Astrocyte (in vitro differentiated cells and primary cell): ENCODE results near the gene LRRC4C. TPM values are rescaled to one million over a fixed set of nuclear protein-coding genes. Genes with fewer than 3 reads are reported as not detected.

Experiments
- DNase-seq: peaks from one replicate; pipeline ENCODE4 v3.0.0-alpha.2; 2010; ENCODE audit warnings: low read depth
- FAIRE-seq: peaks from 2 replicates; lab custom pipeline; 2011; peaks lifted over from hg19 to GRCh38; lab: Jason Lieb, UNC
- H2AFZ ChIP-seq: 2 replicates; pipeline ENCODE4 v1.6.0; 2012; ENCODE audit warnings: low read depth, low read length, inconsistent platforms
- H3K27ac ChIP-seq: 2 replicates; pipeline ENCODE4 v1.5.1; 2011; ENCODE audit warnings: low read depth, low read length, inconsistent platforms
- H3K27me3 ChIP-seq: 2 replicates; pipeline ENCODE4 v1.6.0; 2011; ENCODE audit warnings: low read length, inconsistent platforms; ENCODE audit not compliant: insufficient read depth
- H3K36me3 ChIP-seq: 2 replicates; pipeline ENCODE4 v1.5.1; 2011; ENCODE audit warnings: low read length, inconsistent platforms; ENCODE audit not compliant: insufficient read depth
- H3K4me1 ChIP-seq: 2 replicates; pipeline ENCODE4 v1.5.1; 2011; ENCODE audit warnings: low read length, inconsistent platforms; ENCODE audit not compliant: insufficient read depth
- H3K4me2 ChIP-seq: 2 replicates; pipeline ENCODE4 v1.6.0; 2012; ENCODE audit warnings: low read length, inconsistent platforms
- H3K4me3 ChIP-seq: 2 replicates; pipeline ENCODE4 v1.5.1; 2011; ENCODE audit warnings: low read depth, mild to moderate bottlenecking, low read length, inconsistent platforms; ENCODE audit not compliant: insufficient read depth
- H3K79me2 ChIP-seq: 2 replicates; pipeline ENCODE4 v1.6.0; 2012; ENCODE audit warnings: mild to moderate bottlenecking, low read length, inconsistent platforms; ENCODE audit not compliant: insufficient read depth
- H3K9ac ChIP-seq: 2 replicates; pipeline ENCODE4 v1.6.0; 2012; ENCODE audit warnings: mild to moderate bottlenecking, low read length, inconsistent platforms
- H3K9me3 ChIP-seq: 2 replicates; pipeline ENCODE4 v1.5.1; 2012; ENCODE audit warnings: low read depth, mild to moderate bottlenecking, low read length, inconsistent platforms; ENCODE audit not compliant: insufficient read depth
- H4K20me1 ChIP-seq: 2 replicates; pipeline ENCODE4 v1.6.0; 2012; ENCODE audit warnings: low read length, inconsistent platforms; ENCODE audit not compliant: insufficient read depth
- H3K27ac Mint-ChIP-seq: one replicate; pipeline ENCODE4 v1.8.0; 2021; ENCODE audit warnings: mild to moderate bottlenecking, mixed read lengths; ENCODE audit not compliant: unreplicated experiment
- H3K27me3 Mint-ChIP-seq: one replicate; pipeline ENCODE4 v1.8.0; 2021; ENCODE audit warnings: low read depth, mixed read lengths; ENCODE audit not compliant: unreplicated experiment
- H3K36me3 Mint-ChIP-seq: one replicate; pipeline ENCODE4 v1.8.0; 2021; ENCODE audit warnings: low read depth, mixed read lengths; ENCODE audit not compliant: unreplicated experiment
- H3K4me1 Mint-ChIP-seq: one replicate; pipeline ENCODE4 v1.8.0; 2021; ENCODE audit warnings: low read depth, mixed read lengths; ENCODE audit not compliant: unreplicated experiment
- H3K4me3 Mint-ChIP-seq: one replicate; pipeline ENCODE4 v1.8.0; 2021; ENCODE audit warnings: mild to moderate bottlenecking, moderate library complexity, mixed read lengths; ENCODE audit not compliant: unreplicated experiment
- H3K9me3 Mint-ChIP-seq: one replicate; pipeline ENCODE4 v1.8.0; 2021; ENCODE audit warnings: mild to moderate bottlenecking, mixed read lengths; ENCODE audit not compliant: unreplicated experiment
- EZH2 ChIP-seq: IDR thresholded peaks from 2 replicates; pipeline ENCODE4 v1.6.1; 2012; ENCODE audit warnings: mild to moderate bottlenecking, low read length, inconsistent platforms; ENCODE audit not compliant: insufficient read depth
- total RNA-seq: library from RNA; stranded (reverse); gene quantifications from 2 replicates; pipeline ENCODE4 v1.2.1, GENCODE V29; 2021
- TF ChIP-seq, protein P1 (sequence below): IDR thresholded peaks from 2 replicates; pipeline ENCODE4 v1.5.1; 2011; ENCODE audit warnings: low read depth, mild to moderate bottlenecking, inconsistent platforms, low read length, moderate library complexity; ENCODE audit not compliant: insufficient read depth

Gene LRRC4C
- total RNA-seq, 1 donor from 2014 or later: 9.0 TPM

DNA sequence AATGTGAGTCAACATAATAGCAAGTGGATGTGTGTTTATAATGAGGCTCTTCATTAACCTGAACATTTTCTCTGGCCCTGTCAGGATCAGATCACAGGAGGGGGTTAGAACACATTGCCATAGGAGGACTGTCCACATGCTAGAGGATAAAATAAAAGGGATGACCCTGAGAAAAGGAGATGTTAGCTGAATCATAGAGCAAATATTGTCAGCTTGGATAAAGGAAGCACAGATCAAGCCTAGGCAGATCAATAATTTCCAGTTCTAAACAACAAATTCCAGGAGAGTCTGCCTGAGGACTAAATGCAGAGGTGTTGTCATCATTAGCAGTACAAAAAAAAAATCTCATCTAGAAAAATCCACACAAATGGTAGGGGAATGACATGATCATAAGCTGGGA is 337.9 kb downstream of the LRRC4C start:
- Mint-ChIP-seq H3K36me3 (no peaks in the 10 kb centered on the region), H3K27me3 (no peaks in the 10 kb centered on the region), H3K9me3 (no peaks in the 10 kb centered on the region), H3K27ac (no peak overlapping the region), H3K4me1 (peaks cover 2% of the 10 kb centered on the region), H3K4me3 (no peak overlapping the region)
- Histone ChIP-seq H3K4me2 (no peak overlapping the region), H3K4me1 (no peaks in the 10 kb centered on the region), H3K27ac (no peak overlapping the region), H2AFZ (no peak overlapping the region), H4K20me1 (no peaks in the 10 kb centered on the region), H3K27me3 (no peaks in the 10 kb centered on the region), H3K79me2 (no peaks in the 10 kb centered on the region), H3K9me3 (no peaks in the 10 kb centered on the region), H3K4me3 (no peak overlapping the region), H3K9ac (no peak overlapping the region), H3K36me3 (no peaks in the 10 kb centered on the region)
- TF ChIP-seq, protein P1, sequence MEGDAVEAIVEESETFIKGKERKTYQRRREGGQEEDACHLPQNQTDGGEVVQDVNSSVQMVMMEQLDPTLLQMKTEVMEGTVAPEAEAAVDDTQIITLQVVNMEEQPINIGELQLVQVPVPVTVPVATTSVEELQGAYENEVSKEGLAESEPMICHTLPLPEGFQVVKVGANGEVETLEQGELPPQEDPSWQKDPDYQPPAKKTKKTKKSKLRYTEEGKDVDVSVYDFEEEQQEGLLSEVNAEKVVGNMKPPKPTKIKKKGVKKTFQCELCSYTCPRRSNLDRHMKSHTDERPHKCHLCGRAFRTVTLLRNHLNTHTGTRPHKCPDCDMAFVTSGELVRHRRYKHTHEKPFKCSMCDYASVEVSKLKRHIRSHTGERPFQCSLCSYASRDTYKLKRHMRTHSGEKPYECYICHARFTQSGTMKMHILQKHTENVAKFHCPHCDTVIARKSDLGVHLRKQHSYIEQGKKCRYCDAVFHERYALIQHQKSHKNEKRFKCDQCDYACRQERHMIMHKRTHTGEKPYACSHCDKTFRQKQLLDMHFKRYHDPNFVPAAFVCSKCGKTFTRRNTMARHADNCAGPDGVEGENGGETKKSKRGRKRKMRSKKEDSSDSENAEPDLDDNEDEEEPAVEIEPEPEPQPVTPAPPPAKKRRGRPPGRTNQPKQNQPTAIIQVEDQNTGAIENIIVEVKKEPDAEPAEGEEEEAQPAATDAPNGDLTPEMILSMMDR: no peak
- no peak for TF ChIP-seq EZH2
- DNase-seq: no peak
- FAIRE-seq: no peak

DNA sequence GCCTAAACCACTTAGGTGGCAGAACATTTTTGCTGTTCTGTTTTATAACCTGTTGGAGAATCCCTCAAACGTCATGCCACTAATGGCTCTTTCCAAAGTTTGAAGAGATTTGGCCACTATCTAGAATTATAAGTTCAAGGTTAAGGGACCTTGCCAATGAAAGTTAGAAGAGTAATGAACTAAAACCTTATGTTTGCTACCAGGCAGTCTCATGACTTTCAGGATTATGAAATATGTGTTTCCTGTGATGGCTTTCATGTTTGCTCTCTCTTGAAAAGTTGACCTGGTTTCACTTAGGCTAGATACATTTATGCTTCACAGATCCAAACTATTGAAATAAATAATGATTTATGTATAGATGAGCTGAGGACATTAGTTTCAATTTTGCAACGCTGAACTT is 340.0 kb downstream of the LRRC4C start:
- Mint-ChIP-seq H3K4me1 (peaks cover 2% of the 10 kb centered on the region), H3K27ac (no peak overlapping the region)
- FAIRE-seq: no peak

GRCh38 chr11:41118521-41118920 is 340.9 kb downstream of the LRRC4C start:
- Histone ChIP-seq H3K36me3 (no peaks in the 10 kb centered on the region), H3K9ac (no peak overlapping the region), H3K4me2 (no peak overlapping the region), H3K4me1 (no peaks in the 10 kb centered on the region), H3K9me3 (no peaks in the 10 kb centered on the region), H3K27me3 (no peaks in the 10 kb centered on the region), H3K79me2 (no peaks in the 10 kb centered on the region), H4K20me1 (no peaks in the 10 kb centered on the region), H2AFZ (no peak overlapping the region), H3K27ac (no peak overlapping the region), H3K4me3 (no peak overlapping the region)
- Mint-ChIP-seq H3K4me3 (no peak overlapping the region), H3K4me1 (peaks cover 2% of the 10 kb centered on the region), H3K36me3 (no peaks in the 10 kb centered on the region), H3K27me3 (no peaks in the 10 kb centered on the region), H3K27ac (no peak overlapping the region), H3K9me3 (no peaks in the 10 kb centered on the region)
- TF ChIP-seq EZH2: no peak
- TF ChIP-seq, protein P1: no peak
- DNase-seq (no peak), FAIRE-seq (no peak)

More for the DNA sequence above, 340.0 kb downstream of the LRRC4C start:
- Histone ChIP-seq H3K27me3 (no peaks in the 10 kb centered on the region), H4K20me1 (no peaks in the 10 kb centered on the region), H3K27ac (no peak overlapping the region), H3K9ac (no peak overlapping the region), H3K4me3 (no peak overlapping the region), H3K36me3 (no peaks in the 10 kb centered on the region), H3K9me3 (no peaks in the 10 kb centered on the region), H3K4me2 (no peak overlapping the region), H3K4me1 (no peaks in the 10 kb centered on the region), H2AFZ (no peak overlapping the region), H3K79me2 (no peaks in the 10 kb centered on the region)
- no peak for TF ChIP-seq EZH2
- TF ChIP-seq, protein P1: no peak
- no peak overlapping the region for H3K4me3 Mint-ChIP-seq
- H3K36me3 Mint-ChIP-seq: no peaks in the 10 kb centered on the region
- no peaks in the 10 kb centered on the region for H3K27me3 Mint-ChIP-seq
- H3K9me3 Mint-ChIP-seq: no peaks in the 10 kb centered on the region
- DNase-seq: no peak
